Measurements from ENCODE around the gene AARSD1. TPM values are rescaled to one million over a fixed set of nuclear protein-coding genes. Genes with fewer than 3 reads are reported as not detected.

Gene AARSD1
- total RNA-seq, 1 experiment from 2014 or later, result 35.4 TPM

- H2AFZ ChIP-seq, result no peak overlapping the region
- TF ChIP-seq CTCF (conservative IDR thresholded peaks at IDR 0.05) (no peak), EZH2 (IDR thresholded peaks at IDR 0.05; ENCODE audit: low read depth) (no peak)
- intact Hi-C loops (cut with micrococcal nuclease; ENCODE audit: unreplicated experiment), result no loop called here
- no peaks in the 10 kb centered on the region for H4K20me1 ChIP-seq (ENCODE audit: insufficient read depth)
- no peaks in the 10 kb centered on the region for H3K4me1 ChIP-seq (replicated peaks; ENCODE audit: insufficient read depth)
- H3K4me2 ChIP-seq, result no peak overlapping the region
- POLR2A ChIA-PET (ENCODE audit: unreplicated experiment), result no interaction called here
- no peak overlapping the region for H3K4me3 ChIP-seq
- H3F3A ChIP-seq (ENCODE audit: insufficient read depth, low read depth), result peaks cover 3% of the 10 kb centered on the region; the same call in 1 of the 2 replicates
- DNase-seq, result no peak
- H3K27ac ChIP-seq, result no peak overlapping the region
- no peaks in the 10 kb centered on the region for H3K27me3 ChIP-seq (ENCODE audit: insufficient read depth, low read depth)
- no peaks in the 10 kb centered on the region for H3K9me3 ChIP-seq (ENCODE audit: insufficient read depth, low read depth)
- no peaks in the 10 kb centered on the region for H3K36me3 ChIP-seq (ENCODE audit: low read depth)
- CTCF ChIA-PET, result no interaction called here
- BruUV-seq (replicated peaks), result no TSS peak
- H3K79me2 ChIP-seq (ENCODE audit: low read depth), result no peaks in the 10 kb centered on the region
- no peaks in the 10 kb centered on the region for H3K9me2 ChIP-seq (ENCODE audit: insufficient read depth)
Observed at GRCh38 chr17:42946812-42947211, 17.4 kb downstream of the AARSD1 start.

- Histone ChIP-seq H2AFZ (no peak overlapping the region), H4K20me1 (ENCODE audit: insufficient read depth) (no peaks in the 10 kb centered on the region), H3K4me2 (no peak overlapping the region), H3K4me1 (replicated peaks; ENCODE audit: insufficient read depth) (no peaks in the 10 kb centered on the region), H3F3A (ENCODE audit: insufficient read depth, low read depth) (peaks cover 3% of the 10 kb centered on the region; the same call in 1 of the 2 replicates), H3K27me3 (ENCODE audit: insufficient read depth, low read depth) (no peaks in the 10 kb centered on the region), H3K36me3 (ENCODE audit: low read depth) (no peaks in the 10 kb centered on the region), H3K4me3 (no peak overlapping the region), H3K9me3 (ENCODE audit: insufficient read depth, low read depth) (no peaks in the 10 kb centered on the region), H3K9me2 (ENCODE audit: insufficient read depth) (no peaks in the 10 kb centered on the region), H3K79me2 (ENCODE audit: low read depth) (no peaks in the 10 kb centered on the region), H3K27ac (no peak overlapping the region)
- POLR2A ChIA-PET (ENCODE audit: unreplicated experiment), result interaction anchor here (0.6 kb wide), 1 partner anchor 15 kb away, joined by 4 read pairs; no protein-coding TSS in a partner anchor
- no TSS peak for BruUV-seq (replicated peaks)
- CTCF ChIA-PET, result no interaction called here
- no peak for DNase-seq
- intact Hi-C loops (cut with micrococcal nuclease; ENCODE audit: unreplicated experiment), result no loop called here
- TF ChIP-seq CTCF (conservative IDR thresholded peaks at IDR 0.05) (no peak), EZH2 (IDR thresholded peaks at IDR 0.05; ENCODE audit: low read depth) (no peak)
Observed at GRCh38 chr17:42944211-42944610, 20.0 kb downstream of the AARSD1 start.

- ChIA-PET POLR2A (ENCODE audit: unreplicated experiment) (no interaction called here), CTCF (interaction anchor here (0.5 to 1.0 kb wide), 6 partner anchors 9 to 231 kb away, joined by 3 to 8 read pairs (median 3); no protein-coding TSS in a partner anchor)
- DNase-seq, result peak in 1 of 2 experiments; percentile 42
- TF ChIP-seq CTCF (conservative IDR thresholded peaks at IDR 0.05) (peak; percentile 79), EZH2 (IDR thresholded peaks at IDR 0.05; ENCODE audit: low read depth) (no peak)
- intact Hi-C loops (cut with micrococcal nuclease; ENCODE audit: unreplicated experiment), result loop anchor here (1.0 to 5.0 kb wide), 3 partner anchors 95 to 361 kb away; partner anchors contain the start of gene PSMC3IP
- Histone ChIP-seq H3F3A (ENCODE audit: insufficient read depth, low read depth) (0 out of 2 replicates have a peak, but pooled peaks cover 3% of the 10 kb centered on the region), H2AFZ (no peak overlapping the region), H3K27me3 (ENCODE audit: insufficient read depth, low read depth) (no peaks in the 10 kb centered on the region), H3K4me3 (no peak overlapping the region), H3K9me3 (ENCODE audit: insufficient read depth, low read depth) (no peaks in the 10 kb centered on the region), H3K36me3 (ENCODE audit: low read depth) (no peaks in the 10 kb centered on the region), H3K27ac (no peak overlapping the region), H3K79me2 (ENCODE audit: low read depth) (no peaks in the 10 kb centered on the region), H4K20me1 (ENCODE audit: insufficient read depth) (no peaks in the 10 kb centered on the region), H3K9me2 (ENCODE audit: insufficient read depth) (no peaks in the 10 kb centered on the region), H3K4me2 (no peak overlapping the region), H3K4me1 (replicated peaks; ENCODE audit: insufficient read depth) (no peaks in the 10 kb centered on the region)
- no TSS peak for BruUV-seq (replicated peaks)
Observed at GRCh38 chr17:42937712-42938596, 26.3 kb downstream of the AARSD1 start.

Data from PC-9 (cell line).